ENCODE data around the gene RASSF8.

DNA sequence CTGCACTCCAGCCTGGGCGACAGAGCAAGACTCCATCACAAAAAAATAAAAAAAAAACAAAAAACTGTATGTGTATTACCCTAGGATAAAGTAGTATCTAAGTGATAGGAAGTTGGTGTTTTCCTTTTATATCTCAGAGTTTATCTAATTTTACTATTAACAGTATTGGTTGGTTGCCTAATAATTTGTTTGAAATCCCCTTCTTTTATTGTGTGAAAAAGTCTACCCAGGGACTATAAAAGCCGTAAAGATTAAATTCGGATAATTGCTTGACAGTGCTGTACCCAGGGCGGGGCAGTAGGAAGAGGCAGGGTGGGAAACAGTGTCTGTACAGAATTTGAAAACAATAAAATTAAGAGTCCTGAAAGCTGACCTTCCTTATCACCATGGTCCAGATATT lies 78.4 kb downstream of the RASSF8 start:
- TF ChIP-seq, protein P1, sequence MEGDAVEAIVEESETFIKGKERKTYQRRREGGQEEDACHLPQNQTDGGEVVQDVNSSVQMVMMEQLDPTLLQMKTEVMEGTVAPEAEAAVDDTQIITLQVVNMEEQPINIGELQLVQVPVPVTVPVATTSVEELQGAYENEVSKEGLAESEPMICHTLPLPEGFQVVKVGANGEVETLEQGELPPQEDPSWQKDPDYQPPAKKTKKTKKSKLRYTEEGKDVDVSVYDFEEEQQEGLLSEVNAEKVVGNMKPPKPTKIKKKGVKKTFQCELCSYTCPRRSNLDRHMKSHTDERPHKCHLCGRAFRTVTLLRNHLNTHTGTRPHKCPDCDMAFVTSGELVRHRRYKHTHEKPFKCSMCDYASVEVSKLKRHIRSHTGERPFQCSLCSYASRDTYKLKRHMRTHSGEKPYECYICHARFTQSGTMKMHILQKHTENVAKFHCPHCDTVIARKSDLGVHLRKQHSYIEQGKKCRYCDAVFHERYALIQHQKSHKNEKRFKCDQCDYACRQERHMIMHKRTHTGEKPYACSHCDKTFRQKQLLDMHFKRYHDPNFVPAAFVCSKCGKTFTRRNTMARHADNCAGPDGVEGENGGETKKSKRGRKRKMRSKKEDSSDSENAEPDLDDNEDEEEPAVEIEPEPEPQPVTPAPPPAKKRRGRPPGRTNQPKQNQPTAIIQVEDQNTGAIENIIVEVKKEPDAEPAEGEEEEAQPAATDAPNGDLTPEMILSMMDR (optimal IDR thresholded peaks at IDR 0.05 in 1 of 3, IDR thresholded peaks at IDR 0.05 in 1 of 3, conservative IDR thresholded peaks at IDR 0.05 in 1 of 3; ENCODE audit: extremely low read depth in 1 of 3, insufficient read depth in 2 of 3, low read length in 3 of 3) = no peak
- no peak for TF ChIP-seq EZH2 (IDR thresholded peaks at IDR 0.05; ENCODE audit: low read length)

Data from keratinocyte (primary cell).